Forelimb muscle (tissue), 1 donor: ENCODE data around the gene GPRIN2. TPM values are rescaled to one million over a fixed set of nuclear protein-coding genes. Genes with fewer than 3 reads are reported as not detected.
"Not testable (repeated sequence)": the region's sequence is repeated elsewhere in the genome, so short reads cannot be mapped to it uniquely, and the experiment has no call there.

Source experiments
- DNase-seq: peaks from one replicate; pipeline ENCODE4 v3.0.0-alpha.2; 2013; ENCODE audit warnings: low read depth
- polyA plus RNA-seq: library from polyadenylated mRNA; unstranded; fragments of 120-200 nt; gene quantifications from one replicate; pipeline ENCODE4 v1.2.1, GENCODE V29; 2013; ENCODE audit not compliant: insufficient read length

GPRIN2 gene
- polyA plus RNA-seq, 1 donor = 0.24 TPM

- DNase-seq = not testable (repeated sequence)
These were observed 10.7 kb upstream of the GPRIN2 start for GRCh38 chr10:46567151-46567550.

- DNase-seq = peak; percentile 31
These were observed 9.3 kb upstream of the GPRIN2 start for GRCh38 chr10:46565591-46566332.

GRCh38 chr10:46560952-46561351, 4.5 kb upstream of the GPRIN2 start:
- DNase-seq = no peak

- DNase-seq = no peak
These were observed 3.9 kb upstream of the GPRIN2 start for GRCh38 chr10:46560381-46560780.

- no peak for DNase-seq
These were observed 2.8 kb upstream of the GPRIN2 start for GRCh38 chr10:46559231-46559671.

- no peak for DNase-seq
These were observed 2.1 kb upstream of the GPRIN2 start for GRCh38 chr10:46558392-46559185.

GRCh38 chr10:46558122-46558391, 1.6 kb upstream of the GPRIN2 start:
- no peak for DNase-seq

GRCh38 chr10:46557319-46558121, 1.1 kb upstream of the GPRIN2 start:
- no peak for DNase-seq

- no peak for DNase-seq
These were observed 544 bp downstream of the GPRIN2 start for GRCh38 chr10:46555713-46556514.

GRCh38 chr10:46555366-46555712, 1.1 kb downstream of the GPRIN2 start:
- DNase-seq = no peak

- no peak for DNase-seq
These were observed 2.2 kb downstream of the GPRIN2 start for GRCh38 chr10:46554166-46554781.

GRCh38 chr10:46553238-46554049, 3.0 kb downstream of the GPRIN2 start:
- DNase-seq = no peak

- DNase-seq = peak; percentile 29
These were observed 3.8 kb downstream of the GPRIN2 start for GRCh38 chr10:46552526-46553237.

- no peak for DNase-seq
These were observed 4.5 kb downstream of the GPRIN2 start for GRCh38 chr10:46551701-46552525.

GRCh38 chr10:46550795-46551700, 5.4 kb downstream of the GPRIN2 start:
- no peak for DNase-seq

GRCh38 chr10:46550076-46550790, 6.2 kb downstream of the GPRIN2 start:
- no peak for DNase-seq
